ENCODE measurements around the gene MBTPS1.

MBTPS1 gene

DNA sequence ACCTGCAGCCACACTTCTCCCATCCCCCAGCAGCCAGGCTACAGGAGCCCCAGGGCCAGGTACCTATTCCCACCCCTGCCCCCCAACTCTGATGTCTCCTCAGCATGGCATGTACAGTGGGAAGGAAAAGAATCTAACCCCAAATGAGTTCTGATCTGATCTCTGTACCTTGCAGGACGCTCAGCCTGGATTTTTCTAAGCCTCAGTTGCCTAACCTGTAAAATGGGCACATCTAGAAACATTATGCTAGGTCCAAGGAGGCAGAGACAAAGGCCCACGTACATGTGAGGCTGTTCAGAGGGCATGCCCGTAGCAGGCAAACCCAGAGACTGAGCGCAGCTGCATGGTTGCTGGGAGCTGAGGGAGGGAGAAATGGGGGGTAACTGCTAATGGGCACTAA is 109.2 kb downstream of the MBTPS1 start:
- Histone ChIP-seq H3K9ac (ENCODE audit: low read depth, low read length, poor library complexity, severe bottlenecking) (no peak overlapping the region), H3K9me3 (ENCODE audit: insufficient read depth, low read depth, low read length) (no peaks in the 10 kb centered on the region), H3K27me3 (ENCODE audit: insufficient read depth, low read length, poor library complexity, severe bottlenecking) (no peaks in the 10 kb centered on the region), H3K4me3 (ENCODE audit: low read length, poor library complexity, severe bottlenecking) (no peak overlapping the region), H3K79me2 (ENCODE audit: insufficient read depth, low read length) (no peaks in the 10 kb centered on the region), H3K4me2 (ENCODE audit: low read depth, low read length, poor library complexity, severe bottlenecking) (no peak overlapping the region), H2AFZ (ENCODE audit: low read length) (no peak overlapping the region), H3K36me3 (ENCODE audit: insufficient read depth, low read length) (no peaks in the 10 kb centered on the region), H4K20me1 (ENCODE audit: insufficient read depth, low read length, poor library complexity, severe bottlenecking) (no peaks in the 10 kb centered on the region), H3K4me1 (ENCODE audit: insufficient read depth, low read length, poor library complexity, severe bottlenecking) (no peaks in the 10 kb centered on the region), H3F3A (ENCODE audit: low read depth) (no peaks in the 10 kb centered on the region), H3K9me2 (replicated peaks; ENCODE audit: low read depth, low read length) (no peaks in the 10 kb centered on the region)
- TF ChIP-seq EZH2phosphoT487 (IDR thresholded peaks at IDR 0.05; ENCODE audit: borderline replicate concordance) (no peak), CTCF (conservative IDR thresholded peaks at IDR 0.05; ENCODE audit: low read length) (no peak)

DNA sequence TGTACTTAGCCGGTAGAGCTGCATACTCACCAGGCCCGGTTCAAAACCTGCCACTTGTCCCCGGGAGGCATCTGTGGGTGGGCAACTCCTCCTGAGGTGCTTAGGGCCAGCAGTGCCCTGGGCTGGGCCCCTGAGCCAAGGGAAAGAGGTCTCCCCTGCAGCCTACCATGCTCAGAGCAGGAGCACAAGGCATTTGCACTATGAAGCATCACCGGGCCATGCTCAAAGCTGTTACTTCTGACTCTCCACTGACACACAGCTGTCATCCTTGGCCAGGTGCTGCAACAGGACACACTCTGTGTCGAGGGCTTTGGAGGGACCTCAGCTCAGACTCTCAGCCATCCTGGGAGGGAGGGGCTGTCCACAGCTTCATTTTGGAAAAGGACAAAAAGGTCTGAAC is 111.4 kb downstream of the MBTPS1 start:
- Histone ChIP-seq H2AFZ (ENCODE audit: low read length) (no peak overlapping the region), H3K4me2 (ENCODE audit: low read depth, low read length, poor library complexity, severe bottlenecking) (no peak overlapping the region), H3K9me2 (replicated peaks; ENCODE audit: low read depth, low read length) (no peaks in the 10 kb centered on the region), H3K4me1 (ENCODE audit: insufficient read depth, low read length, poor library complexity, severe bottlenecking) (no peaks in the 10 kb centered on the region), H4K20me1 (ENCODE audit: insufficient read depth, low read length, poor library complexity, severe bottlenecking) (no peaks in the 10 kb centered on the region), H3K9ac (ENCODE audit: low read depth, low read length, poor library complexity, severe bottlenecking) (no peak overlapping the region), H3K79me2 (ENCODE audit: insufficient read depth, low read length) (no peaks in the 10 kb centered on the region), H3K9me3 (ENCODE audit: insufficient read depth, low read depth, low read length) (no peaks in the 10 kb centered on the region), H3K36me3 (ENCODE audit: insufficient read depth, low read length) (no peaks in the 10 kb centered on the region), H3K27me3 (ENCODE audit: insufficient read depth, low read length, poor library complexity, severe bottlenecking) (no peaks in the 10 kb centered on the region), H3F3A (ENCODE audit: low read depth) (no peaks in the 10 kb centered on the region), H3K4me3 (ENCODE audit: low read length, poor library complexity, severe bottlenecking) (no peak overlapping the region)
- no peak for TF ChIP-seq CTCF (conservative IDR thresholded peaks at IDR 0.05; ENCODE audit: low read length)
- no peak for TF ChIP-seq EZH2phosphoT487 (IDR thresholded peaks at IDR 0.05; ENCODE audit: borderline replicate concordance)

DNA sequence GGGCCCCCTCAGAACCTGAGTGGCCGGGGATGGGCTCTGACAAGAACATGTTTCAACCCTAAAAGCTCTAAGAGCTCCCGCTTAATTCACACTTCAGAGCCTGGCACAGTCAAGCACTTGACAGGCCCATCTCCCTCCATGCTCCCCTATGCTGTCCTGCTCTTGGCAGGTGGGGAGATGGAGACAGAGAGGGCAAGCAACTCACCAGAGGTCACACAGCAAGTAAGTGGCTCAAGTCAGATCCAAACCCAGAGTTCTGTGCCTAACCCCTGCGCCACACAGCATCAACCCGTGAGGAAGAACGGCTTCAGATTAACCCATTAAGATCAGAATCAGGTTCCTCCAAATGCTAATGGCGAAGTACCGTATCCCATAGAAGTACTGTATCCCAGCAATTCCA is 112.3 kb downstream of the MBTPS1 start:
- Histone ChIP-seq H3K4me2 (ENCODE audit: low read depth, low read length, poor library complexity, severe bottlenecking) (no peak overlapping the region), H3K79me2 (ENCODE audit: insufficient read depth, low read length) (no peaks in the 10 kb centered on the region), H3F3A (ENCODE audit: low read depth) (no peaks in the 10 kb centered on the region), H2AFZ (ENCODE audit: low read length) (no peak overlapping the region), H3K36me3 (ENCODE audit: insufficient read depth, low read length) (no peaks in the 10 kb centered on the region), H3K4me1 (ENCODE audit: insufficient read depth, low read length, poor library complexity, severe bottlenecking) (no peaks in the 10 kb centered on the region), H3K27me3 (ENCODE audit: insufficient read depth, low read length, poor library complexity, severe bottlenecking) (no peaks in the 10 kb centered on the region), H3K4me3 (ENCODE audit: low read length, poor library complexity, severe bottlenecking) (no peak overlapping the region), H3K9me3 (ENCODE audit: insufficient read depth, low read depth, low read length) (no peaks in the 10 kb centered on the region), H4K20me1 (ENCODE audit: insufficient read depth, low read length, poor library complexity, severe bottlenecking) (no peaks in the 10 kb centered on the region), H3K9me2 (replicated peaks; ENCODE audit: low read depth, low read length) (no peaks in the 10 kb centered on the region), H3K9ac (ENCODE audit: low read depth, low read length, poor library complexity, severe bottlenecking) (no peak overlapping the region)
- TF ChIP-seq CTCF (conservative IDR thresholded peaks at IDR 0.05; ENCODE audit: low read length) = no peak
- TF ChIP-seq EZH2phosphoT487 (IDR thresholded peaks at IDR 0.05; ENCODE audit: borderline replicate concordance) = no peak

Data from Loucy (cell line).